ENCODE measurements around the gene TSR3.

Gene TSR3

DNA sequence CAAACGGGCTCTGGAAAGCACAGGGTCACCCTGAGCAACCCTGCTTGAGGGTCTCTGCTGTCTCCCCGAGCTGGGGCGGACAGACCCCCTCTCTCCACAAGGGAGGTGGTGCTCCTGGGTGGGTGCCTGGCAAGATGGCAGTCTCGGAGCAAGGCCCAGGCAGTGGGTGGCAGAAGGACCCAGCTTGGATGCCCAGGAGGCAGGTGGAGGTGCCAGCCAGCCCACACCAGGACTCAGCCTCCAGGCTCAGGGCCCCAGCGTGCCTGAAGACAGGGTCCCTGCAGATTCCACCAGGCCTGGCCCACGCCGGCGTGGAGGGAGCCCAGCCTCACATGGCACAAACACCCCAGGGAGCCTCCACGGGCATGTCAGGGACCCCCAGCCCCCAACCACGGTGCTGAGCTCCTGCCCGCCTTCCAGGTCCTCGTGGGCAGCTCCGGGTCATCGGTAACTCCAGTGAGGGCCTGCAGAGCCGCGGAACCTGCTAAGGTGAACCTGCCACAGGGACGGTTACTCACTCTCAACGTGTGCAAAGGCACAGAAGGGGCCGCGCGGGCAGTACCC, 42.0 kb upstream of the TSR3 start:
- Histone ChIP-seq H3F3A (ENCODE audit: insufficient read depth) (no peaks in the 10 kb centered on the region), H3K36me3 (ENCODE audit: low read length) (no peaks in the 10 kb centered on the region), H3K4me2 (ENCODE audit: low read depth, low read length, poor library complexity, severe bottlenecking) (no peak overlapping the region), H3K79me2 (ENCODE audit: insufficient read depth, low read length) (no peaks in the 10 kb centered on the region), H3K9me2 (replicated peaks; ENCODE audit: insufficient read depth, low read length) (no peaks in the 10 kb centered on the region), H3K27ac (ENCODE audit: low read depth, low read length) (no peak overlapping the region), H3K9ac (ENCODE audit: low read length) (no peak overlapping the region), H2AFZ (ENCODE audit: low read depth, low read length, severe bottlenecking) (no peak overlapping the region), H3K9me3 (ENCODE audit: insufficient read depth, low read length) (no peaks in the 10 kb centered on the region), H3K27me3 (ENCODE audit: low read length) (no peaks in the 10 kb centered on the region), H3K4me3 (ENCODE audit: insufficient read depth, low read length, poor library complexity, severe bottlenecking) (no peak overlapping the region), H4K20me1 (ENCODE audit: low read depth, low read length) (no peaks in the 10 kb centered on the region)
- TF ChIP-seq, protein P1, sequence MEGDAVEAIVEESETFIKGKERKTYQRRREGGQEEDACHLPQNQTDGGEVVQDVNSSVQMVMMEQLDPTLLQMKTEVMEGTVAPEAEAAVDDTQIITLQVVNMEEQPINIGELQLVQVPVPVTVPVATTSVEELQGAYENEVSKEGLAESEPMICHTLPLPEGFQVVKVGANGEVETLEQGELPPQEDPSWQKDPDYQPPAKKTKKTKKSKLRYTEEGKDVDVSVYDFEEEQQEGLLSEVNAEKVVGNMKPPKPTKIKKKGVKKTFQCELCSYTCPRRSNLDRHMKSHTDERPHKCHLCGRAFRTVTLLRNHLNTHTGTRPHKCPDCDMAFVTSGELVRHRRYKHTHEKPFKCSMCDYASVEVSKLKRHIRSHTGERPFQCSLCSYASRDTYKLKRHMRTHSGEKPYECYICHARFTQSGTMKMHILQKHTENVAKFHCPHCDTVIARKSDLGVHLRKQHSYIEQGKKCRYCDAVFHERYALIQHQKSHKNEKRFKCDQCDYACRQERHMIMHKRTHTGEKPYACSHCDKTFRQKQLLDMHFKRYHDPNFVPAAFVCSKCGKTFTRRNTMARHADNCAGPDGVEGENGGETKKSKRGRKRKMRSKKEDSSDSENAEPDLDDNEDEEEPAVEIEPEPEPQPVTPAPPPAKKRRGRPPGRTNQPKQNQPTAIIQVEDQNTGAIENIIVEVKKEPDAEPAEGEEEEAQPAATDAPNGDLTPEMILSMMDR (IDR thresholded peaks at IDR 0.05; ENCODE audit: insufficient read depth, low read length, poor library complexity, severe bottlenecking) = no peak
- TF ChIP-seq EZH2phosphoT487 (conservative IDR thresholded peaks at IDR 0.05; ENCODE audit: low read length) = no peak

DNA sequence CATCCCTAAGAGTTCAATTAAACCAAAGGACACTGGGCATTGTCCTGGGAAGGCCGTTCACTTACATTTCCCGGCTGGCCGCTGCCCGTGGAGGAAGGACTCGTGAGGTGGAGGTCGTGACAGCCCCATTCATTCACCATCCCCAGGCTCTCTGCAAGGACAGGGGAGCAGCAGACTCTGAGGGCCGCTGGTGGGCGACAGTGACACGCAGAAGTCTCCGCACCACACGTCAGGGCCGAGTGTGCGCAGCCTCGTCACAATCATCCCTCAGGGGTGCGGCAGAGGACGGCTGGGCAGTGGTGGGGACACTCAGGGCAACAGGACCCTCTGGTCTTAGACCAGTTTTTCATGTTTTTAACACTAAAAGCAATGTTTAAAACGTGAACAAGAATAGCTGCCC, 41.1 kb upstream of the TSR3 start:
- no peak overlapping the region for H3K4me2 ChIP-seq (ENCODE audit: low read depth, low read length, poor library complexity, severe bottlenecking)
- TF ChIP-seq, protein P1 (IDR thresholded peaks at IDR 0.05; ENCODE audit: insufficient read depth, low read length, poor library complexity, severe bottlenecking) = no peak
- TF ChIP-seq EZH2phosphoT487 (conservative IDR thresholded peaks at IDR 0.05; ENCODE audit: low read length) = no peak
- H2AFZ ChIP-seq (ENCODE audit: low read depth, low read length, severe bottlenecking) = no peak overlapping the region
- H3K36me3 ChIP-seq (ENCODE audit: low read length) = no peaks in the 10 kb centered on the region
- no peaks in the 10 kb centered on the region for H3K27me3 ChIP-seq (ENCODE audit: low read length)
- no peaks in the 10 kb centered on the region for H3F3A ChIP-seq (ENCODE audit: insufficient read depth)
- no peaks in the 10 kb centered on the region for H3K79me2 ChIP-seq (ENCODE audit: insufficient read depth, low read length)
- no peak overlapping the region for H3K9ac ChIP-seq (ENCODE audit: low read length)
- H3K9me2 ChIP-seq (replicated peaks; ENCODE audit: insufficient read depth, low read length) = no peaks in the 10 kb centered on the region
- no peak overlapping the region for H3K27ac ChIP-seq (ENCODE audit: low read depth, low read length)
- no peaks in the 10 kb centered on the region for H3K9me3 ChIP-seq (ENCODE audit: insufficient read depth, low read length)
- H4K20me1 ChIP-seq (ENCODE audit: low read depth, low read length) = no peaks in the 10 kb centered on the region
- H3K4me3 ChIP-seq (ENCODE audit: insufficient read depth, low read length, poor library complexity, severe bottlenecking) = no peak overlapping the region

DNA sequence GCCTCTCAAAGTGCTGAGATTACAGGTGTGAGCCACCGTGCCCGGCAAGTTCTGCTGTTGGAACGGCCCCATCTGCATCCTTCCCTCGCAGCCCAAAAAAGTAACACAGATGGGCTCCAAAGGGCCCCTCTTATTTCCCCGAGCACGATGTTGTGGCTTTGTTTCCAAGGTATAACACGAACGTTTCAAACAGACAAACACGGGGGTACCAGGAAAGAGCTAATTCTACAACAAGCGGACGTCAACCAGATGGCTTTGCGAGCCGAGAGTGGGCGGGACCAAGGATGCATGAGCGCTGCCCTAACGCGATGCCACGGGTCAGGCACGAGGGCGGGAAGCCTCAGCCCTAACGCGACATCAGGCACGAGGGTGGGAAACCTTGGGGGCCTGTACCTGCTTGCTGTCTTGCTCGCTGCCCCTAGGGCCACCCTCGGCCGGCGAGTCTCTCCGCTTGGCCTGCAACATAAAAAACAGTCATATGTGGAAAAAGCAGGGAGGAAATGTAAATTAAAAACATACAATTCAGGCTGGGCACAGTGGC, 38.6 kb upstream of the TSR3 start:
- H3K9me3 ChIP-seq (ENCODE audit: insufficient read depth, low read length) = no peaks in the 10 kb centered on the region
- H3F3A ChIP-seq (ENCODE audit: insufficient read depth) = no peaks in the 10 kb centered on the region
- no peaks in the 10 kb centered on the region for H3K27me3 ChIP-seq (ENCODE audit: low read length)
- no peaks in the 10 kb centered on the region for H3K36me3 ChIP-seq (ENCODE audit: low read length)
- no peak overlapping the region for H3K4me2 ChIP-seq (ENCODE audit: low read depth, low read length, poor library complexity, severe bottlenecking)
- H3K27ac ChIP-seq (ENCODE audit: low read depth, low read length) = no peak overlapping the region
- H4K20me1 ChIP-seq (ENCODE audit: low read depth, low read length) = no peaks in the 10 kb centered on the region
- no peak overlapping the region for H2AFZ ChIP-seq (ENCODE audit: low read depth, low read length, severe bottlenecking)
- TF ChIP-seq EZH2phosphoT487 (conservative IDR thresholded peaks at IDR 0.05; ENCODE audit: low read length) = no peak
- TF ChIP-seq, protein P1 (IDR thresholded peaks at IDR 0.05; ENCODE audit: insufficient read depth, low read length, poor library complexity, severe bottlenecking) = no peak
- H3K9ac ChIP-seq (ENCODE audit: low read length) = no peak overlapping the region
- H3K4me3 ChIP-seq (ENCODE audit: insufficient read depth, low read length, poor library complexity, severe bottlenecking) = no peak overlapping the region
- no peaks in the 10 kb centered on the region for H3K9me2 ChIP-seq (replicated peaks; ENCODE audit: insufficient read depth, low read length)
- no peaks in the 10 kb centered on the region for H3K79me2 ChIP-seq (ENCODE audit: insufficient read depth, low read length)
